NCI-H1930 (cell line): ENCODE measurements around the gene IFRD2.

Experiments
- DNase-seq, 2 experiments: peaks; one replicate each; lab custom pipeline; 2025; lab: John Stamatoyannopoulos, UW

IFRD2 gene

GRCh38 chr3:50302095-50303012 lies 10.1 kb upstream of the IFRD2 start:
- no peak for DNase-seq

- DNase-seq, result no peak
Observed at GRCh38 chr3:50300681-50301254, 8.5 kb upstream of the IFRD2 start.

- no peak for DNase-seq
Observed at GRCh38 chr3:50299929-50300680, 7.9 kb upstream of the IFRD2 start.

GRCh38 chr3:50299638-50299928 lies 7.4 kb upstream of the IFRD2 start:
- no peak for DNase-seq

GRCh38 chr3:50298836-50299637 lies 6.8 kb upstream of the IFRD2 start, which contains the start of the genes HYAL3 and NAA80:
Gene HYAL3 (minus strand): TSS chr3:50299405. CDS start chr3:50295602, 3,803 bp downstream.
Gene NAA80 (minus strand): TSS chr3:50299405. CDS start chr3:50297463, 1,942 bp downstream.
- peak; percentile 88 to 89 for DNase-seq

GRCh38 chr3:50297896-50298725 lies 5.9 kb upstream of the IFRD2 start:
- DNase-seq, result no peak

GRCh38 chr3:50297384-50297775 lies 5.2 kb upstream of the IFRD2 start:
- no peak for DNase-seq

GRCh38 chr3:50296721-50297383 lies 4.6 kb upstream of the IFRD2 start:
- no peak for DNase-seq

GRCh38 chr3:50295553-50296431 lies 3.6 kb upstream of the IFRD2 start:
- no peak for DNase-seq

GRCh38 chr3:50294492-50295403 lies 2.5 kb upstream of the IFRD2 start:
- DNase-seq, result no peak

- no peak for DNase-seq
Observed at GRCh38 chr3:50294089-50294488, 1.9 kb upstream of the IFRD2 start.

- DNase-seq, result no peak
Observed at GRCh38 chr3:50293079-50293801, 1.0 kb upstream of the IFRD2 start.

GRCh38 chr3:50290161-50290641 lies 2.0 kb downstream of the IFRD2 start:
- DNase-seq, result no peak

- DNase-seq, result no peak
Observed at GRCh38 chr3:50289130-50289529, 3.1 kb downstream of the IFRD2 start.

GRCh38 chr3:50288387-50289007 lies 3.7 kb downstream of the IFRD2 start:
- no peak for DNase-seq

- no peak for DNase-seq
Observed at GRCh38 chr3:50287262-50287661, 5.0 kb downstream of the IFRD2 start.
